GM23338 (cell line): ENCODE measurements around the gene AMBP. TPM values are rescaled to one million over a fixed set of nuclear protein-coding genes. Genes with fewer than 3 reads are reported as not detected.

ENCODE experiments used
- ATAC-seq: fragments of 200-7000 bp; cut with Tn5 transposase; 3 replicates; pipeline ENCODE4 v1.9.1; 2020
- DNase-seq: peaks from one replicate; pipeline ENCODE4 v3.0.0-alpha.2; 2015; ENCODE audit warnings: low spot score
- H2AFZ ChIP-seq: fragments of 200-600 bp; sonication (generic); 2 replicates; pipeline ENCODE4 v1.8.0; 2016; ENCODE audit warnings: antibody characterized with exemption, mild to moderate bottlenecking, moderate library complexity
- H3F3A ChIP-seq: fragments of 200-600 bp; sonication (generic); replicated peaks from 2 replicates; pipeline ENCODE4 v1.8.0; 2017; ENCODE audit warnings: antibody characterized with exemption, mixed run types, low read depth
- H3K27ac ChIP-seq: fragments of 200-600 bp; sonication (generic); 2 replicates; pipeline ENCODE4 v1.6.1; 2016; ENCODE audit warnings: low read depth
- H3K27me3 ChIP-seq: fragments of 200-600 bp; sonication (generic); 2 replicates; pipeline ENCODE4 v1.8.0; 2016; ENCODE audit warnings: mild to moderate bottlenecking, mixed run types, moderate library complexity; ENCODE audit not compliant: insufficient read depth
- H3K36me3 ChIP-seq: fragments of 200-600 bp; sonication (generic); 2 replicates; pipeline ENCODE4 v1.8.0; 2016; ENCODE audit warnings: mild to moderate bottlenecking; ENCODE audit not compliant: insufficient read depth
- H3K4me1 ChIP-seq: fragments of 200-600 bp; sonication (generic); 2 replicates; pipeline ENCODE4 v1.8.0; 2016; ENCODE audit warnings: mild to moderate bottlenecking, moderate library complexity; ENCODE audit not compliant: insufficient read depth
- H3K4me2 ChIP-seq: fragments of 200-600 bp; sonication (generic); 2 replicates; pipeline ENCODE4 v1.7.1; 2017; ENCODE audit warnings: mixed run types
- H3K4me3 ChIP-seq: fragments of 200-600 bp; sonication (generic); 2 replicates; pipeline ENCODE4 v1.6.1; 2016; ENCODE audit warnings: mixed run types
- H3K79me2 ChIP-seq: fragments of 200-600 bp; sonication (generic); replicated peaks from 2 replicates; pipeline ENCODE4 v1.8.0; 2017; ENCODE audit warnings: mild to moderate bottlenecking; ENCODE audit not compliant: insufficient read depth
- H3K9me2 ChIP-seq: fragments of 200-600 bp; sonication (generic); 2 replicates; pipeline ENCODE4 v1.8.0; 2017; ENCODE audit not compliant: insufficient read depth
- H4K20me1 ChIP-seq: fragments of 200-600 bp; sonication (generic); replicated peaks from 2 replicates; pipeline ENCODE4 v1.8.0; 2017; ENCODE audit warnings: mild to moderate bottlenecking; ENCODE audit not compliant: insufficient read depth
- H3K27ac Mint-ChIP-seq: 2 replicates; pipeline ENCODE4 v1.8.0; 2020; ENCODE audit warnings: inconsistent platforms, mild to moderate bottlenecking, moderate library complexity, mixed read lengths
- H3K27me3 Mint-ChIP-seq: 3 replicates; pipeline ENCODE4 v1.8.0; 2022; ENCODE audit warnings: low read depth, mild to moderate bottlenecking, moderate library complexity, mixed read lengths, inconsistent platforms; ENCODE audit not compliant: insufficient read depth, poor library complexity
- H3K36me3 Mint-ChIP-seq: 3 replicates; pipeline ENCODE4 v1.8.0; 2021; ENCODE audit warnings: low read depth, mild to moderate bottlenecking, inconsistent platforms, moderate library complexity, mixed read lengths
- H3K4me1 Mint-ChIP-seq: 3 replicates; pipeline ENCODE4 v1.8.0; 2020; ENCODE audit warnings: mild to moderate bottlenecking, inconsistent platforms, mixed read lengths
- H3K4me3 Mint-ChIP-seq: 3 replicates; pipeline ENCODE4 v1.8.0; 2021; ENCODE audit warnings: moderate library complexity, mild to moderate bottlenecking, inconsistent platforms, mixed read lengths
- H3K9me3 Mint-ChIP-seq: 3 replicates; pipeline ENCODE4 v1.8.0; 2020; ENCODE audit warnings: moderate library complexity, mild to moderate bottlenecking, inconsistent platforms, mixed read lengths
- EZH2 ChIP-seq: fragments of 200-600 bp; sonication (generic); IDR thresholded peaks from one replicate; pipeline ENCODE4 v1.8.0; 2017; ENCODE audit warnings: antibody characterized with exemption, mild to moderate bottlenecking, low read depth; ENCODE audit not compliant: unreplicated experiment
- EZH2phosphoT487 ChIP-seq: fragments of 200-600 bp; sonication (generic); IDR thresholded peaks from one replicate; pipeline ENCODE4 v1.8.1; 2018; ENCODE audit warnings: antibody characterized with exemption; ENCODE audit not compliant: unreplicated experiment
- NANOG ChIP-seq: IDR thresholded peaks from 2 replicates; pipeline ENCODE4 v1.6.1; 2016; ENCODE audit warnings: antibody characterized with exemption, borderline replicate concordance
- STAT1 ChIP-seq: IDR thresholded peaks from one replicate; pipeline ENCODE4 v1.6.1; 2016; ENCODE audit warnings: antibody characterized with exemption; ENCODE audit not compliant: unreplicated experiment
- ZNF114 ChIP-seq: fragments of 250-450 bp; sonication (Bioruptor Pico); IDR thresholded peaks from 2 replicates; pipeline ENCODE4 v1.5.0; 2020; ENCODE audit warnings: mild to moderate bottlenecking, moderate library complexity
- ZNF331 ChIP-seq: fragments of 250-450 bp; sonication (Bioruptor Pico); IDR thresholded peaks from 2 replicates; pipeline ENCODE4 v1.5.0; 2020; ENCODE audit warnings: low read depth, mild to moderate bottlenecking, moderate library complexity
- polyA plus RNA-seq: library from polyadenylated mRNA; unstranded; fragments of >200 nt; fragmentation: Nextera tagmentation; extraction: Ambion mirVana; gene quantifications from 2 replicates; pipeline ENCODE4 v1.2.1, GENCODE V29; 2016
- total RNA-seq: library from RNA; depleted of rRNA; stranded (reverse); fragments of >200 nt; shearing (Covaris generic); gene quantifications from 2 replicates; pipeline ENCODE4 v1.2.3, GENCODE V29; 2014
- TF ChIP-seq, protein P1 (sequence below): fragments of 250-450 bp; sonication (Bioruptor Pico); IDR thresholded peaks from 2 replicates; pipeline ENCODE4 v1.5.0; 2020; ENCODE audit warnings: mild to moderate bottlenecking, moderate library complexity
- TF ChIP-seq, protein P2 (sequence below): IDR thresholded peaks from 2 replicates; pipeline ENCODE4 v1.6.1; 2016; ENCODE audit warnings: antibody characterized with exemption
- TF ChIP-seq, protein P3 (sequence below), 2 experiments: fragments of 200-600 bp in 1 of 2; sonication (generic) in 1 of 2; conservative IDR thresholded peaks; 2 replicates each; pipeline versions ENCODE4 v1.5.1 to v1.6.1; 2016 to 2017; ENCODE audit warnings: antibody characterized with exemption in 2 of 2, low read depth in 2 of 2, mild to moderate bottlenecking in 2 of 2, moderate library complexity in 1 of 2

AMBP gene
- total and polyA plus RNA-seq, 2 experiments from 2014 or later = 1.3 to 2.0 TPM

DNA sequence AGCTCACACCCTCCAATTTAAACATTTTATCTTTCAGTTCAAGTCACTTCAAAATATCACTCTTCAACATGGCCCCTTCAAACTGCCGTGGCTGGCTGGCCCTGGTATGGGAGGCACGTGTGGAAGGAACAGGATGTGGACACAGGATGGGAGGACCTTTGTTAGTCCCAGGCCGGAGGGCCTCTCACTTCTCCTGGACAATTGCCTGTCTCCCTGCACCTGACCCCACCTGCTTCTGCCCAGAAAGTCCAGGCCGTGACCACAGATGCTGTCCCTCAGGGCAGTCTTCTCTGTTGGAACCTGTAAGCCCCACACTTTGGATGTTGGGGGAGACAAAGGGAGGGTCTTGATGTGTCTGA is 19.4 kb downstream of the AMBP start (continued):
- TF ChIP-seq, protein P1, sequence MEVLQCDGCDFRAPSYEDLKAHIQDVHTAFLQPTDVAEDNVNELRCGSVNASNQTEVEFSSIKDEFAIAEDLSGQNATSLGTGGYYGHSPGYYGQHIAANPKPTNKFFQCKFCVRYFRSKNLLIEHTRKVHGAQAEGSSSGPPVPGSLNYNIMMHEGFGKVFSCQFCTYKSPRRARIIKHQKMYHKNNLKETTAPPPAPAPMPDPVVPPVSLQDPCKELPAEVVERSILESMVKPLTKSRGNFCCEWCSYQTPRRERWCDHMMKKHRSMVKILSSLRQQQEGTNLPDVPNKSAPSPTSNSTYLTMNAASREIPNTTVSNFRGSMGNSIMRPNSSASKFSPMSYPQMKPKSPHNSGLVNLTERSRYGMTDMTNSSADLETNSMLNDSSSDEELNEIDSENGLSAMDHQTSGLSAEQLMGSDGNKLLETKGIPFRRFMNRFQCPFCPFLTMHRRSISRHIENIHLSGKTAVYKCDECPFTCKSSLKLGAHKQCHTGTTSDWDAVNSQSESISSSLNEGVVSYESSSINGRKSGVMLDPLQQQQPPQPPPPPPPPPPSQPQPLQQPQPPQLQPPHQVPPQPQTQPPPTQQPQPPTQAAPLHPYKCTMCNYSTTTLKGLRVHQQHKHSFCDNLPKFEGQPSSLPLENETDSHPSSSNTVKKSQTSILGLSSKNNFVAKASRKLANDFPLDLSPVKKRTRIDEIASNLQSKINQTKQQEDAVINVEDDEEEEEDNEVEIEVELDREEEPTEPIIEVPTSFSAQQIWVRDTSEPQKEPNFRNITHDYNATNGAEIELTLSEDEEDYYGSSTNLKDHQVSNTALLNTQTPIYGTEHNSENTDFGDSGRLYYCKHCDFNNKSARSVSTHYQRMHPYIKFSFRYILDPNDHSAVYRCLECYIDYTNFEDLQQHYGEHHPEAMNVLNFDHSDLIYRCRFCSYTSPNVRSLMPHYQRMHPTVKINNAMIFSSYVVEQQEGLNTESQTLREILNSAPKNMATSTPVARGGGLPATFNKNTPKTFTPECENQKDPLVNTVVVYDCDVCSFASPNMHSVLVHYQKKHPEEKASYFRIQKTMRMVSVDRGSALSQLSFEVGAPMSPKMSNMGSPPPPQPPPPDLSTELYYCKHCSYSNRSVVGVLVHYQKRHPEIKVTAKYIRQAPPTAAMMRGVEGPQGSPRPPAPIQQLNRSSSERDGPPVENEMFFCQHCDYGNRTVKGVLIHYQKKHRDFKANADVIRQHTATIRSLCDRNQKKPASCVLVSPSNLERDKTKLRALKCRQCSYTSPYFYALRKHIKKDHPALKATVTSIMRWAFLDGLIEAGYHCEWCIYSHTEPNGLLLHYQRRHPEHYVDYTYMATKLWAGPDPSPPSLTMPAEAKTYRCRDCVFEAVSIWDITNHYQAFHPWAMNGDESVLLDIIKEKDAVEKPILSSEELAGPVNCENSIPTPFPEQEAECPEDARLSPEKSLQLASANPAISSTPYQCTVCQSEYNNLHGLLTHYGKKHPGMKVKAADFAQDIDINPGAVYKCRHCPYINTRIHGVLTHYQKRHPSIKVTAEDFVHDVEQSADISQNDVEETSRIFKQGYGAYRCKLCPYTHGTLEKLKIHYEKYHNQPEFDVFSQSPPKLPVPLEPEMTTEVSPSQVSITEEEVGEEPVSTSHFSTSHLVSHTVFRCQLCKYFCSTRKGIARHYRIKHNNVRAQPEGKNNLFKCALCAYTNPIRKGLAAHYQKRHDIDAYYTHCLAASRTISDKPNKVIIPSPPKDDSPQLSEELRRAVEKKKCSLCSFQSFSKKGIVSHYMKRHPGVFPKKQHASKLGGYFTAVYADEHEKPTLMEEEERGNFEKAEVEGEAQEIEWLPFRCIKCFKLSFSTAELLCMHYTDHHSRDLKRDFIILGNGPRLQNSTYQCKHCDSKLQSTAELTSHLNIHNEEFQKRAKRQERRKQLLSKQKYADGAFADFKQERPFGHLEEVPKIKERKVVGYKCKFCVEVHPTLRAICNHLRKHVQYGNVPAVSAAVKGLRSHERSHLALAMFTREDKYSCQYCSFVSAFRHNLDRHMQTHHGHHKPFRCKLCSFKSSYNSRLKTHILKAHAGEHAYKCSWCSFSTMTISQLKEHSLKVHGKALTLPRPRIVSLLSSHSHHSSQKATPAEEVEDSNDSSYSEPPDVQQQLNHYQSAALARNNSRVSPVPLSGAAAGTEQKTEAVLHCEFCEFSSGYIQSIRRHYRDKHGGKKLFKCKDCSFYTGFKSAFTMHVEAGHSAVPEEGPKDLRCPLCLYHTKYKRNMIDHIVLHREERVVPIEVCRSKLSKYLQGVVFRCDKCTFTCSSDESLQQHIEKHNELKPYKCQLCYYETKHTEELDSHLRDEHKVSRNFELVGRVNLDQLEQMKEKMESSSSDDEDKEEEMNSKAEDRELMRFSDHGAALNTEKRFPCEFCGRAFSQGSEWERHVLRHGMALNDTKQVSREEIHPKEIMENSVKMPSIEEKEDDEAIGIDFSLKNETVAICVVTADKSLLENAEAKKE (CRISPR knock-in tag) = no peak

DNA sequence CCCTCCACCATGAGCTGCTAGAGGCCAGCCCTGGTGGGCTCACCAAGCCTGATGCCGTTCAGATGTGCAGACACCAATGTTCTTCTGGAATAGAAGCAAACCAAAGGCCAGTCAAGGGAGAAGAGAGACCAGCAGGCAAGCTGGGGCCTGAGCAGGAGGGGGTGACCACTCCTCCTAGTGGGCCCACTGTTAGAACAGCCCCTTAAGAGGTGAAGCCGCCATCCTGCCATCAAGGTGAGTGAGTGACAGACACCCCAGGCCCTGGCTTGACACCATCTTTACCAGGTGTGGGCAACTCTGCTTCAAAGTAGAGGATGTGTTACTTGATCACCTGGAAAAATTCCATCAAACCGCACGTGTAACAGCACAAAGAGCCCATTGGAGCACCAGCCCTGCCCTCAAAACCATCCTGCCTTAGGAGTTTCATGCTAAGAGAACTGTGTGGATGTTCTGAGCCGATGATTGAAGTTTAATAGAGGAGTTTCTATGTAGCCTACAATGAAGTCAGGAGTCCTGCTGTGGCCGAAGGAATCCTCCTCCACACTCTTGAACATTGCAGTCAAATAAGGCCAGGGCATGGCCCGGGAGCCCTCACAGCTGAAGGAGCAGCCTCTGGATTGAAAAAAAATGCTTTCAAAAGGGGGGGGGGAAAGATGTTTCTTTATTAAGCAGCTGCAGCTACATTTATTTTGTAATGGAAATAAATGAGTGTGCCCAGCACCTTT is 20.8 kb downstream of the AMBP start:
- H3K27ac Mint-ChIP-seq = no peak overlapping the region
- Histone ChIP-seq H3K36me3 (no peaks in the 10 kb centered on the region), H3K79me2 (no peaks in the 10 kb centered on the region), H3K9me2 (0 out of 2 replicates have a peak, but pooled peaks cover 4% of the 10 kb centered on the region), H3K27ac (no peak overlapping the region), H4K20me1 (no peaks in the 10 kb centered on the region; the same call in 1 of the 2 replicates), H3K4me1 (no peaks in the 10 kb centered on the region), H3K4me3 (no peak overlapping the region), H2AFZ (no peak overlapping the region), H3F3A (no peaks in the 10 kb centered on the region), H3K4me2 (no peak overlapping the region), H3K27me3 (no peaks in the 10 kb centered on the region)
- H3K9me3 Mint-ChIP-seq = no peaks in the 10 kb centered on the region
- DNase-seq (no peak), ATAC-seq (no peak)
- peaks cover 14% of the 10 kb centered on the region for H3K27me3 Mint-ChIP-seq
- H3K4me3 Mint-ChIP-seq = no peak overlapping the region
- H3K36me3 Mint-ChIP-seq = peaks cover 8% of the 10 kb centered on the region; the same call in 1 of the 3 replicates
- H3K4me1 Mint-ChIP-seq = peaks cover 7% of the 10 kb centered on the region
- no peak for TF ChIP-seq NANOG
- TF ChIP-seq, protein P2, sequence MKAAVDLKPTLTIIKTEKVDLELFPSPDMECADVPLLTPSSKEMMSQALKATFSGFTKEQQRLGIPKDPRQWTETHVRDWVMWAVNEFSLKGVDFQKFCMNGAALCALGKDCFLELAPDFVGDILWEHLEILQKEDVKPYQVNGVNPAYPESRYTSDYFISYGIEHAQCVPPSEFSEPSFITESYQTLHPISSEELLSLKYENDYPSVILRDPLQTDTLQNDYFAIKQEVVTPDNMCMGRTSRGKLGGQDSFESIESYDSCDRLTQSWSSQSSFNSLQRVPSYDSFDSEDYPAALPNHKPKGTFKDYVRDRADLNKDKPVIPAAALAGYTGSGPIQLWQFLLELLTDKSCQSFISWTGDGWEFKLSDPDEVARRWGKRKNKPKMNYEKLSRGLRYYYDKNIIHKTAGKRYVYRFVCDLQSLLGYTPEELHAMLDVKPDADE = no peak
- no peak for TF ChIP-seq ZNF114
- TF ChIP-seq STAT1 = no peak
- no peak for TF ChIP-seq EZH2
- TF ChIP-seq, protein P3, sequence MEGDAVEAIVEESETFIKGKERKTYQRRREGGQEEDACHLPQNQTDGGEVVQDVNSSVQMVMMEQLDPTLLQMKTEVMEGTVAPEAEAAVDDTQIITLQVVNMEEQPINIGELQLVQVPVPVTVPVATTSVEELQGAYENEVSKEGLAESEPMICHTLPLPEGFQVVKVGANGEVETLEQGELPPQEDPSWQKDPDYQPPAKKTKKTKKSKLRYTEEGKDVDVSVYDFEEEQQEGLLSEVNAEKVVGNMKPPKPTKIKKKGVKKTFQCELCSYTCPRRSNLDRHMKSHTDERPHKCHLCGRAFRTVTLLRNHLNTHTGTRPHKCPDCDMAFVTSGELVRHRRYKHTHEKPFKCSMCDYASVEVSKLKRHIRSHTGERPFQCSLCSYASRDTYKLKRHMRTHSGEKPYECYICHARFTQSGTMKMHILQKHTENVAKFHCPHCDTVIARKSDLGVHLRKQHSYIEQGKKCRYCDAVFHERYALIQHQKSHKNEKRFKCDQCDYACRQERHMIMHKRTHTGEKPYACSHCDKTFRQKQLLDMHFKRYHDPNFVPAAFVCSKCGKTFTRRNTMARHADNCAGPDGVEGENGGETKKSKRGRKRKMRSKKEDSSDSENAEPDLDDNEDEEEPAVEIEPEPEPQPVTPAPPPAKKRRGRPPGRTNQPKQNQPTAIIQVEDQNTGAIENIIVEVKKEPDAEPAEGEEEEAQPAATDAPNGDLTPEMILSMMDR (conservative IDR thresholded peaks at IDR 0.05; ENCODE audit: low read depth in 2 of 2) = no peak
- TF ChIP-seq EZH2phosphoT487 = no peak
- no peak for TF ChIP-seq ZNF331
